ENCODE measurements around the gene SLC46A2.
A peak's percentile ranks its signal among the peaks of the same experiment; 100 is the strongest.

Gene SLC46A2

DNA sequence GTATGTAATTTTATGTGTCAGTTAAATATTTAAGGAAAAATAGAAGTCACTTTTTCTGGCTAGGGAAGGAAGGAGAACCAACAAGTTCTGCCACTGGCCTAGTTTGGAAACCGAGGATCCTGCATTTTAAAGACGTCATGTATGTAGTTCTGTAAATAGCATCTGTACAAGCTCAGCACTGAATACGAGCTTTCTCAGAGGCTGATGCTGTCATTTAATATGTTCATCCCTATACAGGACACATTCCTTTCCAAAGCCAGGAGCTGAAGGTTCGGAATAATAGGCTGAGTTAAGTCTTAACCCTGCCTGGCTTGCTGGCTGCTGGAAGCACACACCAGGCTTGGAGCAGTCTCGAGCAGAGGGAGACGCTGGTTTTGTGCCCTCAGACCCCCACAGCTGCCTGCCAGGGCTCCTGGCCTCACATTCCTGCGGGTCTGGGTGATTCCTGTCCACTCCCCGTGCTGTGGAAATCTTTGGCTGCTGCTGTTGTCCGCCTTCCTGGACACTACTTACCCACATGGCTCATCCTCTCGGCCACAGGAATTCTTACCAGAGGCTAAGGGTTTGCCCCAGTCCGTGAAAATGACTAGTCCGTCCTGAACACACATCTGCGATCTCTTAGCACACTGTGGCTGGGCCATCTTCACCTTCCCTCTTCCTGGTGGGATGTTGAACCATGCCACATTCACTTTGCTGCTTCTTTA, 36.6 kb downstream of the SLC46A2 start:
- Histone ChIP-seq H3K4me1 (peaks cover 0 to 6% (median 2%) of the 10 kb centered on the region in 4 donors), H3K27me3 (no peaks in the 10 kb centered on the region), H3K4me3 (no peak overlapping the region), H3K27ac (no peak overlapping the region), H3K9me3 (no peaks in the 10 kb centered on the region), H3K36me3 (peaks cover 8 to 33% (median 15%) of the 10 kb centered on the region in 3 donors)
- peak in 1 of 2 donors; percentile 48 for DNase-seq
- intact Hi-C loops (cut with DNase I; ENCODE audit: low total_unique reads): no loop called here
- TF ChIP-seq, protein P1, sequence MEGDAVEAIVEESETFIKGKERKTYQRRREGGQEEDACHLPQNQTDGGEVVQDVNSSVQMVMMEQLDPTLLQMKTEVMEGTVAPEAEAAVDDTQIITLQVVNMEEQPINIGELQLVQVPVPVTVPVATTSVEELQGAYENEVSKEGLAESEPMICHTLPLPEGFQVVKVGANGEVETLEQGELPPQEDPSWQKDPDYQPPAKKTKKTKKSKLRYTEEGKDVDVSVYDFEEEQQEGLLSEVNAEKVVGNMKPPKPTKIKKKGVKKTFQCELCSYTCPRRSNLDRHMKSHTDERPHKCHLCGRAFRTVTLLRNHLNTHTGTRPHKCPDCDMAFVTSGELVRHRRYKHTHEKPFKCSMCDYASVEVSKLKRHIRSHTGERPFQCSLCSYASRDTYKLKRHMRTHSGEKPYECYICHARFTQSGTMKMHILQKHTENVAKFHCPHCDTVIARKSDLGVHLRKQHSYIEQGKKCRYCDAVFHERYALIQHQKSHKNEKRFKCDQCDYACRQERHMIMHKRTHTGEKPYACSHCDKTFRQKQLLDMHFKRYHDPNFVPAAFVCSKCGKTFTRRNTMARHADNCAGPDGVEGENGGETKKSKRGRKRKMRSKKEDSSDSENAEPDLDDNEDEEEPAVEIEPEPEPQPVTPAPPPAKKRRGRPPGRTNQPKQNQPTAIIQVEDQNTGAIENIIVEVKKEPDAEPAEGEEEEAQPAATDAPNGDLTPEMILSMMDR (IDR thresholded peaks at IDR 0.05): no peak

DNA sequence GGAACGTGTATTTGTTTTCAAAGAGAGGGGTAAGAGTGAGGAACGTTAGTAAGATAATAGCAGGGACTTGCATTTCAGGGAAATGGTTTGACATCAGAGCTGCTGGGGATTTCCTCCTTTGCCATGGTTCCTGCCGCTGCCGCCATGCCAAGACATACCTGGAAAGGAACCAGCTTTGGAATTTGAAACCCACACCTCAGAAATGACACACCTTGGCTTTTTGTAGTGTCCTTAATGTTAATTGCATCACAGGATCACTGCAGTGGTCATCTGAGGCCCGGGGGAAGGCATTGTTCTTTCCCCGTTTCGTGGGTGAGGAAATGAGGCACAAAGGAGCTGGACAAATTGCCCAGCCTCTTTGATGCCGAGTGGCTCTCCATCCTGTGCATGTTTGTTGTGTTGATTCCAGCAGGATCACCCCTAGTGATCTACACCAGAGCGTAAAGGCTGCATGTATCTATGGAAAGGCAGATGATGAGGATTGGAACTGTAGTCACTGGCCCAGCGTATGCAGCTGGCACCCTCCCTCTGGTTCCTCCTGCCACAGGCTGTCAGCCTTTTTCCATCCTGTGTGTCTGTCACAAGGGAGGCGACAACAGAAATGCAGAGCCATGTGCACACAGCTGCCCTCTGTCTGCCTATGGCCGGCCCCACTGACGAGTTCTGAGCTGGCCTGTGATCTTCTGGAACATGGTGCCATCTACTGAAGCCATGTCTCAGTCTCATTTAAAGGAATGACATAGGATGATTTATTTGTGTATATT, 37.8 kb downstream of the SLC46A2 start:
- no peak overlapping the region for H3K27ac ChIP-seq
- intact Hi-C loops (cut with DNase I; ENCODE audit: low total_unique reads): no loop called here
- DNase-seq: no peak

DNA sequence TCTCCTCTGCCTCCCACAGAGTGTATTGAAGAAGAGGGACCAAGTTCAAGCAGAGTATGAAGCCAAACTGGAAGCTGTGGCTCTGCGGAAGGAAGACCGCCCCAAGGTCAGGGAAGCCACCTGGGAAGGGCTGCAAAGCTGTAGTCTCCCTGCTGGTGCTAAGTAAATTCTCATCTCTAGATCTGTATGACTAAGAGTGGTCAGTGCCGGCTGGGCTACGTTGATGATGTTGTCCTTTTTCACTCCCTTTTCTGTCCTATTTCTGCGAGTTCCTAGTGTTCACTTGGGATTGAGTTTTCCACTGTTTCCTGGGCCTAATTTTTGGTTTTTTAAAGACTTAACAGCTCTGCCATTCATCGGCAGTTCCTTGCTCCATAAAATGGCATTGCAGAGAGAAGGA, 39.8 kb downstream of the SLC46A2 start:
- peaks cover 8 to 33% (median 15%) of the 10 kb centered on the region in 3 donors for H3K36me3 ChIP-seq
- no peaks in the 10 kb centered on the region for H3K4me1 ChIP-seq
- no peaks in the 10 kb centered on the region for H3K9me3 ChIP-seq
- intact Hi-C loops (cut with DNase I; ENCODE audit: low total_unique reads): no loop called here
- H3K27ac ChIP-seq: no peak overlapping the region
- no peak overlapping the region for H3K4me3 ChIP-seq
- DNase-seq: no peak
- TF ChIP-seq, protein P1 (IDR thresholded peaks at IDR 0.05): no peak
- no peaks in the 10 kb centered on the region for H3K27me3 ChIP-seq

More for the DNA sequence above, 37.8 kb downstream of the SLC46A2 start:
- TF ChIP-seq, protein P1 (IDR thresholded peaks at IDR 0.05): no peak
- H3K4me3 ChIP-seq: no peak overlapping the region
- no peaks in the 10 kb centered on the region for H3K9me3 ChIP-seq
- peaks cover 0 to 6% (median 2%) of the 10 kb centered on the region in 4 donors for H3K4me1 ChIP-seq
- no peaks in the 10 kb centered on the region for H3K27me3 ChIP-seq
- peaks cover 8 to 33% (median 15%) of the 10 kb centered on the region in 3 donors for H3K36me3 ChIP-seq

DNA sequence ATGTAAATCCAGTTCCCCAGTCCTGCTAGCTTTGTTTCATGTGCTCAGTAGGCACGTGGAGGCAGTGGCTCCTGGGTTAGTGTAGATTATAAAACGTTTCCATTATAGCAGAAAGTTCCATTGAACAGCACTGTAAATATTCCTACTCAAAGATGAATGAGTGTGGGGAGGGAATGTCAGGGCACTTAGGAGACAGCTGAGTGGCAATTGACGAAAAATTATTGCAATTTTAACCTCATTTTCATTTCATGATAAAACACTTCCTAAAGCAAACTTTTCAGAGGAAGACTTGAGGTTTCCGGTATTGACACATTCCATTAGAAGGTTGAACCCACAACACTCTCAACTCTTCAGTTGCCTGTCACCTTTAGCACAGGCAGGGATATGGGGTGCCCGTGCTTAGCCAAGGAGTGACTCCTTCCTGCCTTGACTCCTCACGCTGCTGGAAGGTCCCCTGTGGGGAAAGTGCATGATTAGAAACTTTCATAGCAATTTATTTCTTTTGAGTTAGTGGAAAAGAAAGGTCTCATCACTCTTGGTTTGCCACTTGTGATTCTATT, 41.2 kb downstream of the SLC46A2 start:
- no peak for DNase-seq
- Histone ChIP-seq H3K9me3 (no peaks in the 10 kb centered on the region), H3K36me3 (peaks cover 8 to 29% (median 15%) of the 10 kb centered on the region in 3 donors), H3K27ac (no peak overlapping the region), H3K27me3 (no peaks in the 10 kb centered on the region), H3K4me3 (no peak overlapping the region), H3K4me1 (peaks cover 0 to 5% (median 0%) of the 10 kb centered on the region in 4 donors)
- TF ChIP-seq, protein P1 (IDR thresholded peaks at IDR 0.05): no peak
- intact Hi-C loops (cut with DNase I; ENCODE audit: low total_unique reads): no loop called here

DNA sequence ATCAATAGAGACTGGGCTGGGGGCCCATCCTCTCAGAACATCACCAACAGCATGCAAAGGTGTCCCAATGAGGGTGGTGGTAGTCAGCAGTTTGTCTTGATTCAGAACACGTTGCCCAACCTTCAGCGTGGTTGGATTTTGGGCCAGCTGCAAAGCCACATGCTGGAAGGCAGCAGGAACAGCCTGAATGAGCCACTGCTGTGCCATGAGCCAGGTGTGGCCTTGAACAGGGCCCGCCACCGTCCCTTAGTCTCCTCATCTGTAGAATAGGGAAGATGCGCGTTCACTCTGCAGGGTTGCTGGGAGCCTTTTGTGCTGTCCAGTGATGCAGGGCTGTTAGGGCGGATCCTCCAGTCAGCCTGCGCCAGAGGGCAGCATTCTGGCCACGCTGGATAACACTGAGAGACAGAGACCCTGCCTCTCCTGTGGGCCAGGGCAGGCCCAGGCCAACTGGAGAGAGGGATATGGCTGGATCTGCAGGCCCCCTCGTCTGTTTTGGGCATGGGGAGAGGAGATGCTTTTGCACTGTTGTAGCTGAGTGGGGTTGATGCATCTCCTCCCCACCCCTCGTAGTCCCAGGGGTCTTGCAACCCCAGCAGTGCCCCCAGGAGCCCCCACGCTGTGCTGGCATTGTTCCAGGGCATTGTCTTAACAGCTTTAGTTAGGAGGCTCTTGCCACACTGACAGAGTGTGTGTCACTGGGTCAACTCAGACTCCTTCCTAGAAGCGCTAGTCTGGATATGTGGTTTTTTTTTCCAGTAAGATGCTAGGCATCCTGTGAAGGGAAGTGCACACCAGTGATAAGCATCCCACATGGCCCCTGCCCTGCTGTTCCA, 42.1 kb downstream of the SLC46A2 start:
- intact Hi-C loops (cut with DNase I; ENCODE audit: low total_unique reads): no loop called here
- TF ChIP-seq, protein P1 (IDR thresholded peaks at IDR 0.05): no peak
- Histone ChIP-seq H3K27ac (no peak overlapping the region), H3K4me3 (no peak overlapping the region), H3K36me3 (peaks cover 8 to 25% (median 15%) of the 10 kb centered on the region in 3 donors), H3K9me3 (no peaks in the 10 kb centered on the region), H3K27me3 (no peaks in the 10 kb centered on the region), H3K4me1 (peaks cover 0 to 5% (median 0%) of the 10 kb centered on the region in 4 donors)
- DNase-seq: no peak

Data from tibial artery (tissue), 4 donors.